Stimulated activated CD4-positive, alpha-beta T cell treated with anti-CD3 and anti-CD28 coated beads, TNF-alpha, amount 100 ng/mL, for 48 hours (primary cell): ENCODE measurements around the gene RPS19BP1.

Experiments
- DNase-seq, 3 donors: peaks; one replicate each; pipeline ENCODE4 v3.0.0-alpha.2; 2020; ENCODE audit warnings: low read depth in 3 of 3

The RPS19BP1 gene

GRCh38 chr22:39532215-39533073 lies at the start of gene RPS19BP1:
Gene RPS19BP1, minus strand, starts transcription at chr22:39532748. Its CDS starts 10 bp downstream, at chr22:39532738.
- peak; percentile 98 to 99 (median 99) for DNase-seq

GRCh38 chr22:39581303-39581702 lies 48.8 kb upstream of the RPS19BP1 start:
- DNase-seq = no peak

- DNase-seq = no peak
Observed at GRCh38 chr22:39580795-39581194, 48.2 kb upstream of the RPS19BP1 start.

- no peak for DNase-seq
Observed at GRCh38 chr22:39580006-39580441, 47.5 kb upstream of the RPS19BP1 start.

GRCh38 chr22:39577900-39578299 lies 45.4 kb upstream of the RPS19BP1 start:
- DNase-seq = no peak

- no peak for DNase-seq
Observed at GRCh38 chr22:39577366-39577765, 44.8 kb upstream of the RPS19BP1 start.

GRCh38 chr22:39576027-39576426 lies 43.5 kb upstream of the RPS19BP1 start:
- DNase-seq = no peak

- no peak for DNase-seq
Observed at GRCh38 chr22:39575552-39575825, 42.9 kb upstream of the RPS19BP1 start.

GRCh38 chr22:39574779-39575551 lies 42.4 kb upstream of the RPS19BP1 start:
- no peak for DNase-seq

- no peak for DNase-seq
Observed at GRCh38 chr22:39571538-39571937, 39.0 kb upstream of the RPS19BP1 start.

GRCh38 chr22:39570665-39571064 lies 38.1 kb upstream of the RPS19BP1 start, which contains the start of gene CACNA1I:
Gene CACNA1I, plus strand, starts transcription at chr22:39570753. Its CDS starts 0 bp downstream, at chr22:39570753.
- no peak for DNase-seq

- no peak for DNase-seq
Observed at GRCh38 chr22:39570226-39570625, 37.7 kb upstream of the RPS19BP1 start.

- DNase-seq = no peak
Observed at GRCh38 chr22:39569066-39569465, 36.5 kb upstream of the RPS19BP1 start.

- DNase-seq = no peak
Observed at GRCh38 chr22:39568278-39568981, 35.9 kb upstream of the RPS19BP1 start.

GRCh38 chr22:39567135-39567946 lies 34.8 kb upstream of the RPS19BP1 start:
- no peak for DNase-seq

- no peak for DNase-seq
Observed at GRCh38 chr22:39565414-39565944, 32.9 kb upstream of the RPS19BP1 start.

GRCh38 chr22:39563571-39564428 lies 31.3 kb upstream of the RPS19BP1 start:
- no peak for DNase-seq

GRCh38 chr22:39562839-39563489 lies 30.4 kb upstream of the RPS19BP1 start:
- DNase-seq = no peak

- no peak for DNase-seq
Observed at GRCh38 chr22:39560127-39560526, 27.6 kb upstream of the RPS19BP1 start.
